GM12878 (cell line): ENCODE measurements around the gene ANKDD1A. TPM values are rescaled to one million over a fixed set of nuclear protein-coding genes. Genes with fewer than 3 reads are reported as not detected.

Source experiments
- ATAC-seq: fragments of 200-7000 bp; cut with Tn5 transposase; 3 replicates; pipeline ENCODE4 v1.9.1; 2020; ENCODE audit warnings: mild to moderate bottlenecking, moderate library complexity
- BruUV-seq: library from RNA; stranded (reverse); fragments of 400-500 nt; replicated peaks from 2 replicates; lab custom pipeline; 2021; lab: Mats Ljungman, UMichigan
- CTCF ChIA-PET: fragments of 300-600 bp; sonication (Branson Sonifier 250); formaldehyde crosslinking; extraction: SDS; loops from one replicate; lab custom pipeline; 2021; ENCODE audit warnings: inconsistent platforms; lab: Yijun Ruan, JAX
- POLR2A ChIA-PET: fragments of 350-600 bp; formaldehyde crosslinking; extraction: SDS; loops from one replicate; lab custom pipeline; 2021; ENCODE audit warnings: inconsistent platforms; lab: Charles Lee
- RAD21 ChIA-PET: fragments of 300-600 bp; sonication (Branson Sonifier 250); formaldehyde crosslinking; loops from one replicate; lab custom pipeline; 2023; ENCODE audit warnings: antibody characterized with exemption; ENCODE audit not compliant: unreplicated experiment; lab: Charles Lee
- SMC1A ChIA-PET: fragments of 300-600 bp; sonication (Branson Sonifier 250); formaldehyde crosslinking; loops from one replicate; lab custom pipeline; 2023; ENCODE audit not compliant: unreplicated experiment, uncharacterized antibody; lab: Charles Lee
- DNase-seq: peaks from one replicate; pipeline ENCODE4 v3.0.0-alpha.2; 2011; ENCODE audit warnings: low read depth, low spot score
- FAIRE-seq: peaks from 3 replicates; lab custom pipeline; 2011; peaks lifted over from hg19 to GRCh38; lab: Jason Lieb, UNC
- H2AFZ ChIP-seq: 2 replicates; pipeline ENCODE4 v1.6.0; 2011; ENCODE audit warnings: low read depth, low read length, control low read depth; ENCODE audit not compliant: control insufficient read depth
- H3K27ac ChIP-seq: 2 replicates; pipeline ENCODE4 v1.5.1; 2011; ENCODE audit warnings: control low read depth; ENCODE audit not compliant: control insufficient read depth, insufficient read depth
- H3K27me3 ChIP-seq, 2 experiments: replicated peaks in 1 of 2; 2 replicates each; pipeline versions ENCODE4 v1.6.0 to v1.6.1; 2011; ENCODE audit warnings: low read length in 1 of 2; ENCODE audit not compliant: control insufficient read depth in 2 of 2, insufficient read depth in 2 of 2
- H3K36me3 ChIP-seq, 2 experiments: 2 replicates each; pipeline ENCODE4 v1.5.1; 2011; ENCODE audit warnings: low read length in 1 of 2; ENCODE audit not compliant: control insufficient read depth in 2 of 2, insufficient read depth in 2 of 2
- H3K4me1 ChIP-seq: 2 replicates; pipeline ENCODE4 v1.6.1; 2011; ENCODE audit warnings: mild to moderate bottlenecking, low read length, moderate library complexity, mixed read lengths; ENCODE audit not compliant: control insufficient read depth, insufficient read depth
- H3K4me2 ChIP-seq: 2 replicates; pipeline ENCODE4 v1.6.0; 2011; ENCODE audit warnings: control low read depth; ENCODE audit not compliant: control insufficient read depth, insufficient read depth
- H3K4me3 ChIP-seq: fragments of 200-600 bp; sonication (generic); 2 replicates; pipeline ENCODE4 v1.5.1; 2016
- H3K79me2 ChIP-seq: 2 replicates; pipeline ENCODE4 v1.6.0; 2011; ENCODE audit warnings: low read length; ENCODE audit not compliant: control insufficient read depth, insufficient read depth
- H3K9ac ChIP-seq: 2 replicates; pipeline ENCODE4 v1.8.0; 2011; ENCODE audit warnings: low read length, control low read depth, mixed read lengths; ENCODE audit not compliant: control insufficient read depth, insufficient read depth
- H3K9me3 ChIP-seq: replicated peaks from 3 replicates; pipeline ENCODE4 v1.5.1; 2011; ENCODE audit warnings: mild to moderate bottlenecking, low read length; ENCODE audit not compliant: control insufficient read depth, insufficient read depth
- H4K20me1 ChIP-seq: 2 replicates; pipeline ENCODE4 v1.6.0; 2011; ENCODE audit not compliant: control insufficient read depth, insufficient read depth
- BCL3 ChIP-seq: IDR thresholded peaks from 2 replicates; pipeline ENCODE4 v1.6.1; 2011; ENCODE audit warnings: borderline replicate concordance, low read depth, mild to moderate bottlenecking, moderate library complexity, low read length; ENCODE audit not compliant: insufficient read depth, poor library complexity, severe bottlenecking
- POLR2AphosphoS5 ChIP-seq: IDR thresholded peaks from 2 replicates; pipeline ENCODE4 v1.6.1; 2011; ENCODE audit warnings: mild to moderate bottlenecking, low read length, inconsistent platforms
- SMAD5 ChIP-seq: IDR thresholded peaks from 2 replicates; pipeline ENCODE4 v1.6.1; 2016; ENCODE audit warnings: antibody characterized with exemption, low read depth
- SMC3 ChIP-seq: IDR thresholded peaks from 2 replicates; pipeline ENCODE4 v1.6.1; 2011; ENCODE audit warnings: low read length, improper control_type of control experiment, borderline replicate concordance
- TCF12 ChIP-seq: IDR thresholded peaks from 2 replicates; pipeline ENCODE4 v1.6.1; 2011; ENCODE audit warnings: low read depth, mild to moderate bottlenecking, low read length
- WRNIP1 ChIP-seq: IDR thresholded peaks from 2 replicates; pipeline ENCODE4 v1.6.1; 2011; ENCODE audit warnings: low read depth, low read length, improper control_type of control experiment, borderline replicate concordance
- ZNF24 ChIP-seq: fragments of 450-650 bp; IDR thresholded peaks from 2 replicates; pipeline ENCODE4 v1.6.1; 2017; ENCODE audit warnings: antibody characterized with exemption, mild to moderate bottlenecking
- ZZZ3 ChIP-seq: IDR thresholded peaks from 2 replicates; pipeline ENCODE4 v1.6.1; 2011; ENCODE audit warnings: low read depth; ENCODE audit not compliant: control insufficient read depth, insufficient read length
- WGBS: methylation state at CpG from one replicate; pipeline ENCODE4 v1.1.6; 2016; ENCODE audit warnings: low lambda C conversion rate; ENCODE audit not compliant: insufficient replicate concordance, insufficient coverage; ENCODE audit errors: missing lambda C conversion rate; 5-methylcytosine and 5-hydroxymethylcytosine counted together
- in situ Hi-C: fragments of 300-500 bp; cut with MboI; formaldehyde crosslinking; loops from 9 replicates; pipeline ENCODE4 v1.14.3; 2018; ENCODE audit warnings: mixed read lengths
- intact Hi-C: fragments of 100-400 bp; cut with micrococcal nuclease; formaldehyde crosslinking; loops from one replicate; pipeline ENCODE4 v1.14.2; 2022; ENCODE audit not compliant: unreplicated experiment
- polyA plus RNA-seq, 11 experiments: library from polyadenylated mRNA; depleted of rRNA in 4 of 11; unstranded in 6 of 11; stranded (reverse) in 5 of 11; fragments of >200 nt; fragmentation: Nextera tagmentation in 4 of 11; fragmentation: Illumina TruSeq in 1 of 11; extraction: Ambion mirVana in 4 of 11; extraction: Trizol in 1 of 11; gene quantifications; 1 replicate in 1 of 11; 2 replicates in 10 of 11; pipeline versions ENCODE4 v1.2.1 to v1.2.3, GENCODE V29; 2011 to 2016; ENCODE audit warnings: inconsistent platforms in 2 of 11, missing spikeins in 2 of 11, low read depth in 1 of 11
- total RNA-seq, 4 experiments: library from RNA; depleted of rRNA in 3 of 4; stranded (reverse); fragments of >200 nt in 3 of 4; fragmentation: Illumina TruSeq in 1 of 4; extraction: Trizol in 1 of 4; gene quantifications; 2 replicates each; pipeline versions ENCODE4 v1.2.1 to v1.2.3, GENCODE V29; 2013 to 2021
- TF ChIP-seq, protein P1 (sequence below): fragments of 450-650 bp; IDR thresholded peaks from 2 replicates; pipeline ENCODE4 v1.6.1; 2017; ENCODE audit warnings: borderline replicate concordance

The ANKDD1A gene
- total and polyA plus RNA-seq, 10 of the 15 experiments (the other 5 are each of a cell fraction or from before 2014, with no cell fraction given), result 1.5 to 6.6 (median 4.1) TPM

- in situ Hi-C loops, result no loop called here
- H3K4me1 ChIP-seq, result peaks cover 18% of the 10 kb centered on the region
- ChIA-PET SMC1A (interaction anchor here (1.1 kb wide), 1 partner anchor 13 kb away, joined by 3 read pairs; no protein-coding TSS in a partner anchor), CTCF (no interaction called here), RAD21 (no interaction called here), POLR2A (no interaction called here)
- DNase-seq, result no peak
- H3K4me2 ChIP-seq, result no peak overlapping the region
- H3K79me2 ChIP-seq, result no peaks in the 10 kb centered on the region
- H4K20me1 ChIP-seq, result no peaks in the 10 kb centered on the region
- BruUV-seq, result no TSS peak
- H3K27ac ChIP-seq, result no peak overlapping the region
- H3K27me3 ChIP-seq, result no peaks in the 10 kb centered on the region
- H3K9me3 ChIP-seq, result no peaks in the 10 kb centered on the region; the same call in 2 of the 3 replicates
- FAIRE-seq, result no peak
- H3K9ac ChIP-seq, result no peak overlapping the region
- no peak for ATAC-seq
- no peak for TF ChIP-seq WRNIP1
- no peak for TF ChIP-seq ZZZ3
- TF ChIP-seq BCL3, result no peak
- TF ChIP-seq POLR2AphosphoS5, result no peak
- no peak overlapping the region for H2AFZ ChIP-seq
- H3K4me3 ChIP-seq, result no peak overlapping the region
- intact Hi-C loops, result no loop called here
- peaks cover 11 to 19% of the 10 kb centered on the region in 2 experiments for H3K36me3 ChIP-seq
Observed at GRCh38 chr15:64869501-64869900, 42.2 kb upstream of the ANKDD1A start.

- no peaks in the 10 kb centered on the region for H4K20me1 ChIP-seq
- H3K4me1 ChIP-seq, result peaks cover 20% of the 10 kb centered on the region
- no peak overlapping the region for H3K27ac ChIP-seq
- SMC1A ChIA-PET, result interaction anchor here (1.1 kb wide), 1 partner anchor 12 kb away, joined by 3 read pairs; no protein-coding TSS in a partner anchor
- intact Hi-C loops (no loop called here), in situ Hi-C loops (no loop called here)
- RAD21 ChIA-PET, result interaction anchor here (0.6 kb wide), 1 partner anchor 135 kb away, joined by 3 read pairs; no protein-coding TSS in a partner anchor
- H3K27me3 ChIP-seq, result no peaks in the 10 kb centered on the region
- DNase-seq, result no peak
- H3K4me3 ChIP-seq, result no peak overlapping the region
- H3K36me3 ChIP-seq, result peaks cover 5 to 12% of the 10 kb centered on the region in 2 experiments
- BruUV-seq, result no TSS peak
- POLR2A ChIA-PET, result interaction anchor here (0.6 kb wide), 2 partner anchors 120 to 148 kb away, joined by 3 to 4 read pairs; no protein-coding TSS in a partner anchor
- H3K79me2 ChIP-seq, result no peaks in the 10 kb centered on the region
- CTCF ChIA-PET, result no interaction called here
- H3K4me2 ChIP-seq, result no peak overlapping the region
- H2AFZ ChIP-seq, result no peak overlapping the region
- ATAC-seq, result no peak
- TF ChIP-seq ZNF24 (no peak), SMC3 (no peak), SMAD5 (no peak), TCF12 (no peak)
- TF ChIP-seq, protein P1, sequence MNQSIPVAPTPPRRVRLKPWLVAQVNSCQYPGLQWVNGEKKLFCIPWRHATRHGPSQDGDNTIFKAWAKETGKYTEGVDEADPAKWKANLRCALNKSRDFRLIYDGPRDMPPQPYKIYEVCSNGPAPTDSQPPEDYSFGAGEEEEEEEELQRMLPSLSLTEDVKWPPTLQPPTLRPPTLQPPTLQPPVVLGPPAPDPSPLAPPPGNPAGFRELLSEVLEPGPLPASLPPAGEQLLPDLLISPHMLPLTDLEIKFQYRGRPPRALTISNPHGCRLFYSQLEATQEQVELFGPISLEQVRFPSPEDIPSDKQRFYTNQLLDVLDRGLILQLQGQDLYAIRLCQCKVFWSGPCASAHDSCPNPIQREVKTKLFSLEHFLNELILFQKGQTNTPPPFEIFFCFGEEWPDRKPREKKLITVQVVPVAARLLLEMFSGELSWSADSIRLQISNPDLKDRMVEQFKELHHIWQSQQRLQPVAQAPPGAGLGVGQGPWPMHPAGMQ, result no peak
- TF ChIP-seq, all 136 proteins: peak for 0
- 80% methylated on average over 9 of the region's 9 CpGs for WGBS
- H3K9ac ChIP-seq, result no peak overlapping the region
- no peak for FAIRE-seq
- H3K9me3 ChIP-seq, result no peaks in the 10 kb centered on the region; the same call in 2 of the 3 replicates
Observed at GRCh38 chr15:64870353-64870752, 41.3 kb upstream of the ANKDD1A start.
